ENCODE data around the gene PLCD4.

The PLCD4 gene

GRCh38 chr2:218570850-218571249 is 36.8 kb upstream of the PLCD4 start:
- Histone ChIP-seq H3K36me3 (ENCODE audit: control insufficient read depth, insufficient read depth, low read length) (no peaks in the 10 kb centered on the region), H3K27ac (ENCODE audit: low read length) (no peak overlapping the region), H3K4me1 (ENCODE audit: control insufficient read depth, insufficient read depth, low read length) (peaks cover 1% of the 10 kb centered on the region; the same call in 1 of the 2 replicates), H3K27me3 (ENCODE audit: control insufficient read depth, insufficient read depth, low read length) (no peaks in the 10 kb centered on the region), H3K4me3 (ENCODE audit: low read length) (no peak overlapping the region), H3K9me3 (ENCODE audit: control insufficient read depth, insufficient read depth, low read length) (no peaks in the 10 kb centered on the region)
- no peak for DNase-seq (ENCODE audit: low read depth, low spot score)
- no CpG with 5 or more reads among the region's 6 CpGs for WGBS (ENCODE audit: insufficient coverage, insufficient read length)

- H3K9me3 ChIP-seq (ENCODE audit: control insufficient read depth, insufficient read depth, low read length) = no peaks in the 10 kb centered on the region
- H3K4me1 ChIP-seq (ENCODE audit: control insufficient read depth, insufficient read depth, low read length) = peaks cover 4% of the 10 kb centered on the region; the same call in 1 of the 2 replicates
- H3K36me3 ChIP-seq (ENCODE audit: control insufficient read depth, insufficient read depth, low read length) = no peaks in the 10 kb centered on the region
- H3K4me3 ChIP-seq (ENCODE audit: low read length) = no peak overlapping the region
- no peaks in the 10 kb centered on the region for H3K27me3 ChIP-seq (ENCODE audit: control insufficient read depth, insufficient read depth, low read length)
- H3K27ac ChIP-seq (ENCODE audit: low read length) = no peak overlapping the region
- WGBS (ENCODE audit: insufficient coverage, insufficient read length) = no CpG with 5 or more reads among the region's 4 CpGs
- no peak for DNase-seq (ENCODE audit: low read depth, low spot score)
Observed at GRCh38 chr2:218576854-218577253, 30.8 kb upstream of the PLCD4 start.

DNA sequence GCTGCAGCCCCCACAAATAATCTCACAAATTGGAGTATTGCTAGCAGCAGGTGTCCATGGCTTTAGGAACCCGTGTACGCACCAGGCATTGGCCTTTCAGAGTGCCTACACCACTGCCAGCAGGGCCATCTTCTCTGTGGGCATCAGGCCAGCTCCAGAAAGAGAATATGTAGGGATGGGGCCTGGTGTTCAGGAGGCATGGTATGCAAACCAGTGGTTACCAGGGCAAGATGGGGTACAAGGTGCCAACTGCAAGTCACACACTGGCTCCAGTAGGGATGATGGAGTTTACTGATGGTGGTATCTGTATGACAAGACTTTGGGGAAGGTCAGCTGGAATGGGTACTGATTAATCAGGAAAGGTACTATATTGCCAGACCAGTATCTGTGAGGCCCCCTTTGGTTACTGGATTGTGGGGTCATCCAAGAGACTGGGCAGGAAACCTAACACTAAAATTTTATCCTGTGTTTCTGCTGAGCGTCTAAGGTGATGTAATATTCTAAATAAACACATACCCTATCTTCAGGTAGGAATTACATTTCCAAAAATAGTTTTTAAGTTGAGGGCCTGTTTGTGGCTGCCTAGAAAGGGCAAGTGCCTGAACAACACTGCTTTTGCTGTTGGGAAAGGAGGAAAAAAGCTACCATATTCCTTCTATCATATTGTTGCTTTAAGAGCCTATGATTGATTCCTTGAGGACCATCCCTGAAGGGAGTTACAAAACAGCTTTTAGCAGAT is 30.0 kb upstream of the PLCD4 start:
- no peak overlapping the region for H3K4me3 ChIP-seq (ENCODE audit: low read length)
- DNase-seq (ENCODE audit: low read depth, low spot score) = no peak
- H3K36me3 ChIP-seq (ENCODE audit: control insufficient read depth, insufficient read depth, low read length) = no peaks in the 10 kb centered on the region; the same call in 1 of the 2 replicates
- H3K4me1 ChIP-seq (ENCODE audit: control insufficient read depth, insufficient read depth, low read length) = peaks cover 4% of the 10 kb centered on the region; the same call in 1 of the 2 replicates
- no peaks in the 10 kb centered on the region for H3K9me3 ChIP-seq (ENCODE audit: control insufficient read depth, insufficient read depth, low read length)
- no peak overlapping the region for H3K27ac ChIP-seq (ENCODE audit: low read length)
- no peaks in the 10 kb centered on the region for H3K27me3 ChIP-seq (ENCODE audit: control insufficient read depth, insufficient read depth, low read length)
- no CpG with 5 or more reads among the region's 3 CpGs for WGBS (ENCODE audit: insufficient coverage, insufficient read length)

- WGBS (ENCODE audit: insufficient coverage, insufficient read length) = no CpG with 5 or more reads among the region's 3 CpGs
- Histone ChIP-seq H3K27ac (ENCODE audit: low read length) (no peak overlapping the region), H3K27me3 (ENCODE audit: control insufficient read depth, insufficient read depth, low read length) (no peaks in the 10 kb centered on the region), H3K4me1 (ENCODE audit: control insufficient read depth, insufficient read depth, low read length) (peaks cover 4% of the 10 kb centered on the region; the same call in 1 of the 2 replicates), H3K4me3 (ENCODE audit: low read length) (no peak overlapping the region), H3K36me3 (ENCODE audit: control insufficient read depth, insufficient read depth, low read length) (peaks cover 3% of the 10 kb centered on the region; the same call in 1 of the 2 replicates), H3K9me3 (ENCODE audit: control insufficient read depth, insufficient read depth, low read length) (no peaks in the 10 kb centered on the region)
- no peak for DNase-seq (ENCODE audit: low read depth, low spot score)
Observed at GRCh38 chr2:218578272-218578877, 29.3 kb upstream of the PLCD4 start.

- no CpG with 5 or more reads among the region's 7 CpGs for WGBS (ENCODE audit: insufficient coverage, insufficient read length)
Observed at GRCh38 chr2:218582076-218582475, 25.6 kb upstream of the PLCD4 start.

DNA sequence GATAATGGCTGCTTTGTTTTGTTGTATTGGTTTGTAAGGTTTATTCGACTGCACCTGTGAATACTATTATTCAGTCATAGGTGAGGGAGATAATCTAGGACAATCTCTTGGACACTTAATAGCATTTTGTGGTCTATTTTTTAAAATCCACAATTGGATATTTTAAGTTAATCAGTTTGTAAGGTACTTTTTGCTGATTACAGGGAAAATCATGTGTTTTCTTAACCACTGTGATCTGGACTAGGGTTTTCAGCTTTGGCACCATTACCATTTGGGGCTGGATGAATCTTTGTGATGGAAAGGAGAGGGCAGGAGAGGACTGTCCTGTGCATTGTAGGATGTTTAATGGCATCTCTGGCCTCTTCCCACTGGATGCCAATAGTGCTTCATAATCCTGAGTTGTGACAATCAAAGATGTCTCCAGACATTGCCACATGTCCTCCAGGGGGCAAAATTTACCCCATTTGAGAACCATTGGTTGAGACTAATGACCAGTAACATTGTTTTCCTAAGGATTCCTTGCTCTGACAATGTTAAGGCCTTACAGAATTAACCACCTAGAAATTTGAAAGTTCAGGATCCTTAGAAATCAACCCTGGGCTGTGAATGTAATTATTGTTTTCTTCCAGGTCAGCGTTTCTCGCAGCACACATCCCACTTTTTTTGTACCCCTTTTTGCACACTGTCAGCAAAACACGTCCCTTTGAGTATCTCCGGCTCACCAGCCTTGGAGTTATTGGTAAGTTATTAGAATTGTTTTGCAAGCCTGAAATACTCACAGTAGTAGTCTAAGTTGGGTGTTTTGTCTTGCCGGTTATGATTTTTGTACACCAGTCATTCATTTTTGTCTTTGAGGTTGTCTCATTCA is 23.5 kb upstream of the PLCD4 start:
- H3K4me1 ChIP-seq (ENCODE audit: control insufficient read depth, insufficient read depth, low read length) = no peaks in the 10 kb centered on the region
- peaks cover 13% of the 10 kb centered on the region; the same call in 1 of the 2 replicates for H3K36me3 ChIP-seq (ENCODE audit: control insufficient read depth, insufficient read depth, low read length)
- no CpG with 5 or more reads among the region's 6 CpGs for WGBS (ENCODE audit: insufficient coverage, insufficient read length)
- H3K9me3 ChIP-seq (ENCODE audit: control insufficient read depth, insufficient read depth, low read length) = no peaks in the 10 kb centered on the region
- no peak for DNase-seq (ENCODE audit: low read depth, low spot score)
- H3K27ac ChIP-seq (ENCODE audit: low read length) = no peak overlapping the region
- no peak overlapping the region for H3K4me3 ChIP-seq (ENCODE audit: low read length)
- H3K27me3 ChIP-seq (ENCODE audit: control insufficient read depth, insufficient read depth, low read length) = no peaks in the 10 kb centered on the region

More at GRCh38 chr2:218582076-218582475, 25.6 kb upstream of the PLCD4 start:
- DNase-seq (ENCODE audit: low read depth, low spot score) = no peak
- H3K4me1 ChIP-seq (ENCODE audit: control insufficient read depth, insufficient read depth, low read length) = peaks cover 4% of the 10 kb centered on the region; the same call in 1 of the 2 replicates
- H3K36me3 ChIP-seq (ENCODE audit: control insufficient read depth, insufficient read depth, low read length) = peaks cover 13% of the 10 kb centered on the region; the same call in 1 of the 2 replicates
- H3K4me3 ChIP-seq (ENCODE audit: low read length) = no peak overlapping the region
- H3K9me3 ChIP-seq (ENCODE audit: control insufficient read depth, insufficient read depth, low read length) = no peaks in the 10 kb centered on the region
- no peaks in the 10 kb centered on the region for H3K27me3 ChIP-seq (ENCODE audit: control insufficient read depth, insufficient read depth, low read length)
- H3K27ac ChIP-seq (ENCODE audit: low read length) = no peak overlapping the region

- DNase-seq (ENCODE audit: low read depth, low spot score) = no peak
- H3K36me3 ChIP-seq (ENCODE audit: control insufficient read depth, insufficient read depth, low read length) = peaks cover 16% of the 10 kb centered on the region; the same call in 1 of the 2 replicates
- H3K27ac ChIP-seq (ENCODE audit: low read length) = no peak overlapping the region
- no peaks in the 10 kb centered on the region for H3K27me3 ChIP-seq (ENCODE audit: control insufficient read depth, insufficient read depth, low read length)
- no peaks in the 10 kb centered on the region for H3K9me3 ChIP-seq (ENCODE audit: control insufficient read depth, insufficient read depth, low read length)
- no peak overlapping the region for H3K4me3 ChIP-seq (ENCODE audit: low read length)
- no CpG with 5 or more reads among the region's 1 CpG for WGBS (ENCODE audit: insufficient coverage, insufficient read length)
- H3K4me1 ChIP-seq (ENCODE audit: control insufficient read depth, insufficient read depth, low read length) = no peaks in the 10 kb centered on the region
Observed at GRCh38 chr2:218585541-218585940, 22.2 kb upstream of the PLCD4 start.

- DNase-seq (ENCODE audit: low read depth, low spot score) = no peak
Observed at GRCh38 chr2:218605432-218605831, 2.3 kb upstream of the PLCD4 start.

GRCh38 chr2:218615868-218616315 is 8.2 kb downstream of the PLCD4 start:
- H3K36me3 ChIP-seq (ENCODE audit: control insufficient read depth, insufficient read depth, low read length) = no peaks in the 10 kb centered on the region
- no peak overlapping the region for H3K4me3 ChIP-seq (ENCODE audit: low read length)
- no peaks in the 10 kb centered on the region for H3K4me1 ChIP-seq (ENCODE audit: control insufficient read depth, insufficient read depth, low read length)
- no peaks in the 10 kb centered on the region for H3K27me3 ChIP-seq (ENCODE audit: control insufficient read depth, insufficient read depth, low read length)
- no CpG with 5 or more reads among the region's 6 CpGs for WGBS (ENCODE audit: insufficient coverage, insufficient read length)
- no peak for DNase-seq (ENCODE audit: low read depth, low spot score)
- H3K27ac ChIP-seq (ENCODE audit: low read length) = no peak overlapping the region
- no peaks in the 10 kb centered on the region for H3K9me3 ChIP-seq (ENCODE audit: control insufficient read depth, insufficient read depth, low read length)

More at GRCh38 chr2:218605432-218605831, 2.3 kb upstream of the PLCD4 start:
- no peaks in the 10 kb centered on the region for H3K4me1 ChIP-seq (ENCODE audit: control insufficient read depth, insufficient read depth, low read length)
- no peak overlapping the region for H3K27ac ChIP-seq (ENCODE audit: low read length)
- no peaks in the 10 kb centered on the region for H3K9me3 ChIP-seq (ENCODE audit: control insufficient read depth, insufficient read depth, low read length)
- no CpG with 5 or more reads among the region's 2 CpGs for WGBS (ENCODE audit: insufficient coverage, insufficient read length)
- H3K36me3 ChIP-seq (ENCODE audit: control insufficient read depth, insufficient read depth, low read length) = no peaks in the 10 kb centered on the region
- no peak overlapping the region for H3K4me3 ChIP-seq (ENCODE audit: low read length)
- no peaks in the 10 kb centered on the region for H3K27me3 ChIP-seq (ENCODE audit: control insufficient read depth, insufficient read depth, low read length)

Data from iPS DF 6.9 (cell line).